Measurements from ENCODE around the gene SURF1. TPM values are rescaled to one million over a fixed set of nuclear protein-coding genes. Genes with fewer than 3 reads are reported as not detected.
A peak's percentile ranks its signal among the peaks of the same experiment; 100 is the strongest.

Gene SURF1
- total and polyA plus RNA-seq, 9 of the 15 experiments (the other 6 are each of a cell fraction or from before 2014, with no cell fraction given) = 16.1 to 31.3 (median 20.9) TPM

DNA sequence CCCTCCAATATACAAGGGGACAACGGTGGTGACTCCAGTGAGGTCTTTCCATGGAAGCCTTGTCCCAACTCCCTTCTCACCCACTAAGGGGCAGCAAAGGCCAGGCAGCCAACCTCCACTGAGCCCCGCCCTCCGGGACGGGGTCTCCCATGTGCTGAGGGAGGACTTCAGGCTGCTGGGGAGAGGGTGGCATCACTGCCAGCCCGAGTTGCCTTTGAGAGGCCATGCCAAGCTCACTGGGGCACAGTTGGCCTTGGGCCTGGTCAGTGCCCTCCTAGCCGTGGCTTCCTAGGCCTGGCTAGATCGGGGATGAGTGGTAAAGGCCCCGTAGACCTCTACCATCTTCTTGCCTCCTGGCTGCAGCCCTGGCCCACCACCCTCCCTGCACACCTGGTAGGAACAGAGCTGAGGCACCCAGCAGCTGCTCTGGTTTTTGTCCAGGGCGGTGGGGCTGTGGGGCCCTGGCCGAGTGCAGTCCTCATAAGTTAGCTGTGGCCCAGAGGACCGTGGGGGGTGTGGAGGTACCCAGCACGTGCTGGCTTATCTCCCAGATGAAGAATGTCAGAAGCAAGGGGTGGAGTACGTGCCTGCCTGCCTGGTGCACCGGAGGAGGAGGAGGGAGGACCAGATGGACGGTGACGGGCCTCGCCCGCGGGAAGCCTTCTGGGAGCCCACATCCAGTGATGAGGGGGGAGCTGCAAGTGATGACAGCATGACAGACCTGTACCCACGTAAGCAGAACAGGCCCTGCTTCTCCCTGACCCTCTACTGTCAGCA is 3.3 kb upstream of the SURF1 start:
- H4K20me1 ChIP-seq (replicated peaks; ENCODE audit: control insufficient read depth, insufficient read depth, low read length) = peaks cover 35% of the 10 kb centered on the region
- no peaks in the 10 kb centered on the region for H3K27me3 ChIP-seq (ENCODE audit: control insufficient read depth in 2 of 2, insufficient read depth in 2 of 2, low read length in 2 of 2)
- peaks cover 74% of the 10 kb centered on the region for H3K36me3 ChIP-seq (ENCODE audit: control insufficient read depth, insufficient read depth, low read length)
- ATAC-seq (peak; percentile 46), DNase-seq (ENCODE audit: extremely low read depth in 1 of 4, low spot score in 3 of 4) (peak in 2 of 4 experiments; percentile 53 to 62), FAIRE-seq (peak; percentile 64)
- no peaks in the 10 kb centered on the region for H3K9me3 ChIP-seq (replicated peaks; ENCODE audit: control insufficient read depth, insufficient read depth, low read depth, low read length)
- H3K4me1 ChIP-seq (replicated peaks in 1 of 2; ENCODE audit: control insufficient read depth in 2 of 2, insufficient read depth in 2 of 2, low read length in 2 of 2) = peaks cover 17 to 50% of the 10 kb centered on the region in 2 experiments; a peak in 4 of 5 replicates
- H3K9me1 ChIP-seq (ENCODE audit: control insufficient read depth, insufficient read depth, low read length) = no peaks in the 10 kb centered on the region
- no peak overlapping the region for H3K4me3 ChIP-seq
- H2AFZ ChIP-seq (ENCODE audit: low read depth, low read length) = no peak overlapping the region
- POLR2A ChIA-PET = interaction anchor here (0.6 to 7.4 kb wide), 10 partner anchors 9 to 173 kb away, joined by 3 to 109 read pairs (median 4); partner anchors contain the start of genes CACFD1, MED22 and RPL7A
- H3K27ac ChIP-seq (ENCODE audit: extremely low read depth, low read depth, low read length) = no peak overlapping the region
- peaks cover 36% of the 10 kb centered on the region for H3K79me2 ChIP-seq (ENCODE audit: control insufficient read depth, insufficient read depth, low read length)
- CTCF ChIA-PET (ENCODE audit: low intra/inter-chr PET ratio) = interaction anchor here (1.5 kb wide), 1 partner anchor 127 kb away, joined by 5 read pairs; no protein-coding TSS in a partner anchor
- in situ Hi-C loops (cut with MboI) = no loop called here
- intact Hi-C loops (cut with micrococcal nuclease) = loop anchor here (2.0 kb wide), 1 partner anchor 127 kb away; no protein-coding TSS in a partner anchor
- no peak overlapping the region for H3K4me2 ChIP-seq (ENCODE audit: insufficient read depth, low read length)
- no TSS peak for BruUV-seq (replicated peaks)
- peak overlapping the region in 1 of 2 experiments; percentile 70; a peak in 2 of 4 replicates for H3K9ac ChIP-seq (ENCODE audit: insufficient read depth in 1 of 2, low read depth in 2 of 2, low read length in 2 of 2)
- 50% methylated on average over 16 of the region's 20 CpGs for WGBS (ENCODE audit: insufficient coverage, low coverage, missing lambda C conversion rate)
- 0 out of 2 replicates have a peak, but pooled peaks have one; percentile 8 for TF ChIP-seq ZNF143 (CRISPR knock-in tag; IDR thresholded peaks at IDR 0.05)
- peak; percentile 16 for TF ChIP-seq MEIS2 (IDR thresholded peaks at IDR 0.05; ENCODE audit: partially characterized antibody)
- TF ChIP-seq ZC3H4 (CRISPR knock-in tag; IDR thresholded peaks at IDR 0.05; ENCODE audit: borderline replicate concordance) = no peak
- TF ChIP-seq SP1 (CRISPR knock-in tag; IDR thresholded peaks at IDR 0.05) = peak; percentile 42; the same call in 1 of the 2 replicates
- peak; percentile 69 for TF ChIP-seq ZNF263 (CRISPR knock-in tag; IDR thresholded peaks at IDR 0.05; ENCODE audit: borderline replicate concordance)
- TF ChIP-seq, protein P1, sequence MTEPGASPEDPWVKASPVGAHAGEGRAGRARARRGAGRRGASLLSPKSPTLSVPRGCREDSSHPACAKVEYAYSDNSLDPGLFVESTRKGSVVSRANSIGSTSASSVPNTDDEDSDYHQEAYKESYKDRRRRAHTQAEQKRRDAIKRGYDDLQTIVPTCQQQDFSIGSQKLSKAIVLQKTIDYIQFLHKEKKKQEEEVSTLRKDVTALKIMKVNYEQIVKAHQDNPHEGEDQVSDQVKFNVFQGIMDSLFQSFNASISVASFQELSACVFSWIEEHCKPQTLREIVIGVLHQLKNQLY (CRISPR knock-in tag; conservative IDR thresholded peaks at IDR 0.05) = no peak
- TF ChIP-seq ZNF740 (CRISPR knock-in tag; IDR thresholded peaks at IDR 0.05) = peak; percentile 78
- peak in 1 of 2 experiments; percentile 49; a peak in 1 of 4 replicates for TF ChIP-seq ZNF740 (tag; IDR thresholded peaks at IDR 0.05)
- TF ChIP-seq, protein P2, sequence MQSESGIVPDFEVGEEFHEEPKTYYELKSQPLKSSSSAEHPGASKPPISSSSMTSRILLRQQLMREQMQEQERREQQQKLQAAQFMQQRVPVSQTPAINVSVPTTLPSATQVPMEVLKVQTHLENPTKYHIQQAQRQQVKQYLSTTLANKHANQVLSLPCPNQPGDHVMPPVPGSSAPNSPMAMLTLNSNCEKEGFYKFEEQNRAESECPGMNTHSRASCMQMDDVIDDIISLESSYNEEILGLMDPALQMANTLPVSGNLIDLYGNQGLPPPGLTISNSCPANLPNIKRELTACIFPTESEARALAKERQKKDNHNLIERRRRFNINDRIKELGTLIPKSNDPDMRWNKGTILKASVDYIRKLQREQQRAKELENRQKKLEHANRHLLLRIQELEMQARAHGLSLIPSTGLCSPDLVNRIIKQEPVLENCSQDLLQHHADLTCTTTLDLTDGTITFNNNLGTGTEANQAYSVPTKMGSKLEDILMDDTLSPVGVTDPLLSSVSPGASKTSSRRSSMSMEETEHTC (IDR thresholded peaks at IDR 0.05) = 0 out of 2 replicates have a peak, but pooled peaks have one; percentile 30
- TF ChIP-seq DIDO1 (tag; IDR thresholded peaks at IDR 0.05; ENCODE audit: low read depth) = no peak
- no peak for TF ChIP-seq ZNF780A (CRISPR knock-in tag; IDR thresholded peaks at IDR 0.05)
- no peak for TF ChIP-seq ZBTB2 (IDR thresholded peaks at IDR 0.05)
- TF ChIP-seq SMC3 (conservative IDR thresholded peaks at IDR 0.05; ENCODE audit: insufficient read depth, low read depth, low read length) = peak; percentile 72
- peak; percentile 46 for TF ChIP-seq RBFOX2 (IDR thresholded peaks at IDR 0.05; ENCODE audit: low read depth, low read length)
- no peak for TF ChIP-seq MTF1 (CRISPR knock-in tag; IDR thresholded peaks at IDR 0.05; ENCODE audit: borderline replicate concordance)
- no peak for TF ChIP-seq KAT7 (CRISPR knock-in tag; IDR thresholded peaks at IDR 0.05; ENCODE audit: borderline replicate concordance)
